Measurements from ENCODE around the gene LPA. TPM values are rescaled to one million over a fixed set of nuclear protein-coding genes. Genes with fewer than 3 reads are reported as not detected.
A peak's percentile ranks its signal among the peaks of the same experiment; 100 is the strongest.

LPA gene
- total RNA-seq, 1 donor from 2014 or later = not detected

GRCh38 chr6:160520043-160520904 lies 143.8 kb downstream of the LPA start:
- H3K36me3 ChIP-seq = no peaks in the 10 kb centered on the region
- DNase-seq (ENCODE audit: low spot score in 2 of 2) = peak in 1 of 2 donors; percentile 89
- H3K27me3 ChIP-seq = no peaks in the 10 kb centered on the region
- intact Hi-C loops (cut with DNase I) = loop anchor here (1.0 to 5.0 kb wide), 3 partner anchors 14 to 852 kb away; no protein-coding TSS in a partner anchor
- H3K4me1 ChIP-seq = no peaks in the 10 kb centered on the region
- H3K9me3 ChIP-seq = no peaks in the 10 kb centered on the region
- no peak for TF ChIP-seq CTCF (IDR thresholded peaks at IDR 0.05)
- peak overlapping the region; percentile 73 to 85 for H3K27ac ChIP-seq
- peak overlapping the region; percentile 63 to 93 for H3K4me3 ChIP-seq

- Histone ChIP-seq H3K27ac (peak overlapping the region in 1 of 2 donors; percentile 73), H3K36me3 (no peaks in the 10 kb centered on the region), H3K9me3 (no peaks in the 10 kb centered on the region), H3K4me1 (no peaks in the 10 kb centered on the region), H3K27me3 (no peaks in the 10 kb centered on the region), H3K4me3 (peak overlapping the region; percentile 63 to 93)
- DNase-seq (ENCODE audit: low spot score in 2 of 2) = no peak
- intact Hi-C loops (cut with DNase I) = loop anchor here (1.0 to 5.0 kb wide), 3 partner anchors 15 to 853 kb away; no protein-coding TSS in a partner anchor
- TF ChIP-seq CTCF (IDR thresholded peaks at IDR 0.05) = peak; percentile 82 to 96 (median 90)
Measured at GRCh38 chr6:160519603-160520042, 144.5 kb downstream of the LPA start.

- Histone ChIP-seq H3K36me3 (no peaks in the 10 kb centered on the region), H3K4me3 (no peak overlapping the region), H3K4me1 (no peaks in the 10 kb centered on the region), H3K27ac (no peak overlapping the region), H3K27me3 (no peaks in the 10 kb centered on the region), H3K9me3 (no peaks in the 10 kb centered on the region)
- no peak for TF ChIP-seq CTCF (IDR thresholded peaks at IDR 0.05)
- intact Hi-C loops (cut with DNase I) = no loop called here
- DNase-seq (ENCODE audit: low spot score in 2 of 2) = no peak
Measured at GRCh38 chr6:160519133-160519532, 144.9 kb downstream of the LPA start.

GRCh38 chr6:160513836-160514235 lies 150.2 kb downstream of the LPA start:
- Histone ChIP-seq H3K27ac (no peak overlapping the region), H3K27me3 (no peaks in the 10 kb centered on the region), H3K36me3 (no peaks in the 10 kb centered on the region), H3K4me1 (no peaks in the 10 kb centered on the region), H3K9me3 (no peaks in the 10 kb centered on the region), H3K4me3 (no peak overlapping the region)
- DNase-seq (ENCODE audit: low spot score in 2 of 2) = no peak
- TF ChIP-seq CTCF (IDR thresholded peaks at IDR 0.05) = no peak
- intact Hi-C loops (cut with DNase I) = no loop called here

GRCh38 chr6:160510976-160511617 lies 153.0 kb downstream of the LPA start:
- no peak for TF ChIP-seq CTCF (IDR thresholded peaks at IDR 0.05)
- intact Hi-C loops (cut with DNase I) = no loop called here
- H3K36me3 ChIP-seq = no peaks in the 10 kb centered on the region

More at GRCh38 chr6:160510976-160511617, 153.0 kb downstream of the LPA start:
- H3K27ac ChIP-seq = no peak overlapping the region
- no peak for DNase-seq (ENCODE audit: low spot score in 2 of 2)
- H3K4me3 ChIP-seq = no peak overlapping the region
- no peaks in the 10 kb centered on the region for H3K27me3 ChIP-seq
- no peaks in the 10 kb centered on the region for H3K4me1 ChIP-seq
- H3K9me3 ChIP-seq = no peaks in the 10 kb centered on the region
